HG03439 (cell line): ENCODE results near the gene NCSTN.

Experiments used
- ATAC-seq: cut with Tn5 transposase; IDR thresholded peaks from one replicate; pipeline ENCODE4 v1.9.1; 2021; ENCODE audit warnings: mild to moderate bottlenecking, moderate library complexity; ENCODE audit not compliant: unreplicated experiment

Gene NCSTN

DNA sequence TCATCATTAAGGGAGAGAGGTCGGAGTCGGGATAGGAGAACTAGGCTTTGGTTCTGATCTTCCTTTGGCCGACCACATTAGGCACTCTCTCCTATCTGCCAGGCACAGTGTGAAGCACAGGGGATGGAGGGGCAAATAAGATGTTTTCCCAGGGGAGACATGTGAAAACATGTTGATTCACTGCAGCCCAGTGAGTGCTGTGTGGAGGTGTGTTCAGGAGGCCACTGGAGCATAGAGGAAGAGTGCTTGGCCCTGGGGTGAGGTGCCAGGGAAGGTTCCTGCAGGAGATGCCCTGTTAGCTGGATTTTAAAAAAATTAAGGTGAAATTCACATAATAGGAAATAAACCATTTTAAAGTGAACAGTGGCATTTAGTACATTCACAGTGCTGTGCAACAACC is 60.9 kb downstream of the NCSTN start:
- no peak for ATAC-seq

DNA sequence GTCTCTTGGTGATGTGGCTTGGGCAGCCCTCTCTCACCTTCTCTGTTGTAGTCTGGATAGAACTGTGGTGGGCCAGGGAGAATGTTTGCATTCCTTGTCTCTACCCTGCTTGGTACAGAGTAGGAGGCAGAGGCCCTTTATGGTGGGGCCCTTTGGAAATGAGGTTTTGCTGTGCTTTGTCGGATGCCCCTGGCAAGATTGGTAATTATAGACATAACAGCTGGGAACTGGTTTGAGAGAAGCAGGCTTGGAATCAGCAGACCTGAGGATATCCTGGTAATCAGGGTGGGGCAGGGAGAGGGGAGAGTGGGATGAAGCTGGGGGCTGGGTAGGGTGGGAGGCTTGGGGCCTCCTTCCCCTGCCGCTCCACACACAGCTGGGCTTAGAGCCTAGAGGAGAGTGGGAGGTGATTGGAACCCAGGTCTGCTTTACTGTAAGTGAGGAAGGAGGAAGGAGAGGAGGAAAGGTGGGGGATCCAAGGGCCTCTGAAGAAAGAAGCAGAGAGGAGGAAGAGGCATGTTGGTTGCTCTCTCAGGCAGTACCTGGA is 62.2 kb downstream of the NCSTN start:
- ATAC-seq, result no peak

DNA sequence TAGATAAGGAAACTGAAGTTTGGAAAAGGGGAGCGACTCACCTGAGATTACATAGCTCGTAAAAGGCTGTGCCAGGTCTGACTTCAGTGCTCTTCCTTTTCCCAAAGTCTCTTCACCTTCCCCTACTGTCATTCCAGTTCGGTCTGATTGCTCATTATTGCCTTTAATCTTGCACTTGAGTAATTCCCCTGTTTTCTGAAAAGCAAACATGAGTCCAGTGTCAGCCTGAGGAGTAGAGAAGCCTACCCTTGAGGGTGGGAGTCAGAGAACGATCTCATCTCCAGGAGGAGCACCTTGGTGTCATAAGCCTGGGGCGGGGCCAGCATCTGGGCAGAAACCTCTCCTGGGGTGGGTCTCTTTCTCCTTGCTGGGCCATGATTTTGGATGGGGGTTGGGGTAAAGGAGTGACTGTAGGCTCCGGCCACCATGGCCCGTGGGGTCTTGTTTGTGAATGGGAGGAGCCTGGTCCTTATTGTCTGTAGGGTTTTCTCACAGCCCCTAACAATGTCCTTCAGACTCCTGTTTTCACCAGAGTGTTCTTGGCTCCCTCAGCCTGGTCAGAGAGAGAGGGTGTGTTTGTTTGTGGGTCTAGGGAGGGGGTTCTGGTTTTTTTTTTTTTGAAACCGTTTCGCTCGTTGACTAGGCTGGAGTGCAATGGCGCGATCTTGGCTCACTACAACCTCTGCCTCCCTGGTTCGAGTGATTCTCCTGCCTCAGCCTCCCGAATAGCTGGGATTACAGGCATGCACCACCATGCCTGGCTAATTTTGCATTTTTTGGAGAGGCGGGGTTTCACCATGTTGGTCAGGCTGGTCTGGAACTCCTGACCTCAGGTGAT is 63.2 kb downstream of the NCSTN start:
- no peak for ATAC-seq

DNA sequence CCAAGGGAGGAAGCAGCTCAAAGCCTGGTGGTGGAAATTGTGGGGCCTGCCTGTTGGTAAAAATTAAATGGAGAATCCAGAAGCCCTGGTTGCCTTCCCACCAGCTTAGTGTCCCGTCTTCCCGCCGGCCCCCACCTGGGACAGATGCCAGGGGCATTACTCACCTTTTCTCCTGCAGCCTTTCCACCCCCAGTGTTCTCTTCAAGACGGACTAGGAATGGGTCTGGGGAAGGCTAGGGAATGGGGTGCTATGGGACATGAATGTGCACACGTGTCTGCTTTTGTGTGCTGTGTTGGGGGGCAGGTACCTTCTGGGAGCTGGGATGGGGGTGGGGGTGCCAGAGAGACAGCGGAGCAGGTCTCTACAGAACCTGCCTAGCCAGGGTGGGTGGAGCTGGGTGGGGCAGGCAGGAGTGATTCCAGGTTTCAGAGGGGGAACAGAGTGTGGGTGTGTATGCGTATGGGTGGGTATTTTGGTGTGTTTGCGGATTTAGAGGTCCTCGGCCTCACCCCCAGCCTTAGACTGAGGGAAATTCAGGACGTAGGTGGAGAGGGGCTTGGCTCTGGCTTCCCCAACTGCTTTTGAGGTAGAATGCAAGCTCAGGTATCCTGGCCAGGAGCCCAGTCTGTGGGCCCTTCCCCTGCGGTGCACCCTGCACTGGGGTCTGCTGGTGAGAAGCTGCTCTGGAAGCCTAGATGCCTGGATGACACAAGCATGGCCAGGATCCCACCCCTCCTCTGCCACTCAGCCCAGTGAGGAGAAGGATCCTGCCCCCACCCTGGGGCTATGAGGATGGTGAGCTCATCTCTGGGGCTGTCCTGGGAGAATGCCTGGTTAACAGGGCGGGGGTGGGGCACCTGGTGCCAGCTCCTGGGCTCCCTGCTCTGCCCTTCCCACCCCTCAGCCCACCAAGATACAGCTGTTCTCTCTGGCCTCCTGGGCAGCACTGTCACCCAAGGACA is 64.9 kb downstream of the NCSTN start:
- no peak for ATAC-seq
